GM12878 (cell line): ENCODE results near the gene ZNF215. TPM values are rescaled to one million over a fixed set of nuclear protein-coding genes. Genes with fewer than 3 reads are reported as not detected.

ENCODE experiments used
- ATAC-seq: fragments of 200-7000 bp; cut with Tn5 transposase; 3 replicates; pipeline ENCODE4 v1.9.1; 2020; ENCODE audit warnings: mild to moderate bottlenecking, moderate library complexity
- BruUV-seq: library from RNA; stranded (reverse); fragments of 400-500 nt; replicated peaks from 2 replicates; lab custom pipeline; 2021; lab: Mats Ljungman, UMichigan
- CTCF ChIA-PET: fragments of 300-600 bp; sonication (Branson Sonifier 250); formaldehyde crosslinking; extraction: SDS; loops from one replicate; lab custom pipeline; 2021; ENCODE audit warnings: inconsistent platforms; lab: Yijun Ruan, JAX
- POLR2A ChIA-PET: fragments of 350-600 bp; formaldehyde crosslinking; extraction: SDS; loops from one replicate; lab custom pipeline; 2021; ENCODE audit warnings: inconsistent platforms; lab: Charles Lee
- RAD21 ChIA-PET: fragments of 300-600 bp; sonication (Branson Sonifier 250); formaldehyde crosslinking; loops from one replicate; lab custom pipeline; 2023; ENCODE audit warnings: antibody characterized with exemption; ENCODE audit not compliant: unreplicated experiment; lab: Charles Lee
- SMC1A ChIA-PET: fragments of 300-600 bp; sonication (Branson Sonifier 250); formaldehyde crosslinking; loops from one replicate; lab custom pipeline; 2023; ENCODE audit not compliant: unreplicated experiment, uncharacterized antibody; lab: Charles Lee
- DNase-seq: peaks from one replicate; pipeline ENCODE4 v3.0.0-alpha.2; 2011; ENCODE audit warnings: low read depth, low spot score
- FAIRE-seq: peaks from 3 replicates; lab custom pipeline; 2011; peaks lifted over from hg19 to GRCh38; lab: Jason Lieb, UNC
- H2AFZ ChIP-seq: 2 replicates; pipeline ENCODE4 v1.6.0; 2011; ENCODE audit warnings: low read depth, low read length, control low read depth; ENCODE audit not compliant: control insufficient read depth
- H3K27ac ChIP-seq: 2 replicates; pipeline ENCODE4 v1.5.1; 2011; ENCODE audit warnings: control low read depth; ENCODE audit not compliant: control insufficient read depth, insufficient read depth
- H3K27me3 ChIP-seq, 2 experiments: replicated peaks in 1 of 2; 2 replicates each; pipeline versions ENCODE4 v1.6.0 to v1.6.1; 2011; ENCODE audit warnings: low read length in 1 of 2; ENCODE audit not compliant: control insufficient read depth in 2 of 2, insufficient read depth in 2 of 2
- H3K36me3 ChIP-seq, 2 experiments: 2 replicates each; pipeline ENCODE4 v1.5.1; 2011; ENCODE audit warnings: low read length in 1 of 2; ENCODE audit not compliant: control insufficient read depth in 2 of 2, insufficient read depth in 2 of 2
- H3K4me1 ChIP-seq: 2 replicates; pipeline ENCODE4 v1.6.1; 2011; ENCODE audit warnings: mild to moderate bottlenecking, low read length, moderate library complexity, mixed read lengths; ENCODE audit not compliant: control insufficient read depth, insufficient read depth
- H3K4me2 ChIP-seq: 2 replicates; pipeline ENCODE4 v1.6.0; 2011; ENCODE audit warnings: control low read depth; ENCODE audit not compliant: control insufficient read depth, insufficient read depth
- H3K4me3 ChIP-seq: fragments of 200-600 bp; sonication (generic); 2 replicates; pipeline ENCODE4 v1.5.1; 2016
- H3K79me2 ChIP-seq: 2 replicates; pipeline ENCODE4 v1.6.0; 2011; ENCODE audit warnings: low read length; ENCODE audit not compliant: control insufficient read depth, insufficient read depth
- H3K9ac ChIP-seq: 2 replicates; pipeline ENCODE4 v1.8.0; 2011; ENCODE audit warnings: low read length, control low read depth, mixed read lengths; ENCODE audit not compliant: control insufficient read depth, insufficient read depth
- H3K9me3 ChIP-seq: replicated peaks from 3 replicates; pipeline ENCODE4 v1.5.1; 2011; ENCODE audit warnings: mild to moderate bottlenecking, low read length; ENCODE audit not compliant: control insufficient read depth, insufficient read depth
- H4K20me1 ChIP-seq: 2 replicates; pipeline ENCODE4 v1.6.0; 2011; ENCODE audit not compliant: control insufficient read depth, insufficient read depth
- BCL3 ChIP-seq: IDR thresholded peaks from 2 replicates; pipeline ENCODE4 v1.6.1; 2011; ENCODE audit warnings: borderline replicate concordance, low read depth, mild to moderate bottlenecking, moderate library complexity, low read length; ENCODE audit not compliant: insufficient read depth, poor library complexity, severe bottlenecking
- E2F8 ChIP-seq: fragments of 450-650 bp; IDR thresholded peaks from 2 replicates; pipeline ENCODE4 v1.6.1; 2018; ENCODE audit warnings: mild to moderate bottlenecking, low read depth, moderate library complexity; ENCODE audit not compliant: partially characterized antibody
- IKZF1 ChIP-seq: fragments of 450-650 bp; conservative IDR thresholded peaks from 2 replicates; pipeline ENCODE4 v1.6.1; 2017; ENCODE audit warnings: antibody characterized with exemption, mild to moderate bottlenecking
- KLF5 ChIP-seq: fragments of 450-650 bp; IDR thresholded peaks from 2 replicates; pipeline ENCODE4 v1.6.1; 2014; ENCODE audit warnings: mild to moderate bottlenecking; ENCODE audit not compliant: partially characterized antibody
- MEF2B ChIP-seq: fragments of 450-650 bp; IDR thresholded peaks from 2 replicates; pipeline ENCODE4 v1.6.1; 2018; ENCODE audit warnings: mild to moderate bottlenecking, moderate library complexity; ENCODE audit not compliant: partially characterized antibody, poor library complexity, severe bottlenecking
- PAX5 ChIP-seq: IDR thresholded peaks from 2 replicates; pipeline ENCODE4 v1.6.1; 2011; ENCODE audit warnings: low read depth, low read length, borderline replicate concordance
- PRDM15 ChIP-seq: fragments of 450-650 bp; formaldehyde crosslinking; IDR thresholded peaks from 2 replicates; pipeline ENCODE4 v1.4.0; 2020; ENCODE audit warnings: mild to moderate bottlenecking, moderate library complexity
- TBL1XR1 ChIP-seq: IDR thresholded peaks from 2 replicates; pipeline ENCODE4 v1.6.1; 2012; ENCODE audit warnings: low read depth, low read length, improper control_type of control experiment
- WGBS: methylation state at CpG from one replicate; pipeline ENCODE4 v1.1.6; 2016; ENCODE audit warnings: low lambda C conversion rate; ENCODE audit not compliant: insufficient replicate concordance, insufficient coverage; ENCODE audit errors: missing lambda C conversion rate; 5-methylcytosine and 5-hydroxymethylcytosine counted together
- in situ Hi-C: fragments of 300-500 bp; cut with MboI; formaldehyde crosslinking; loops from 9 replicates; pipeline ENCODE4 v1.14.3; 2018; ENCODE audit warnings: mixed read lengths
- intact Hi-C: fragments of 100-400 bp; cut with micrococcal nuclease; formaldehyde crosslinking; loops from one replicate; pipeline ENCODE4 v1.14.2; 2022; ENCODE audit not compliant: unreplicated experiment
- polyA plus RNA-seq, 11 experiments: library from polyadenylated mRNA; depleted of rRNA in 4 of 11; unstranded in 6 of 11; stranded (reverse) in 5 of 11; fragments of >200 nt; fragmentation: Nextera tagmentation in 4 of 11; fragmentation: Illumina TruSeq in 1 of 11; extraction: Ambion mirVana in 4 of 11; extraction: Trizol in 1 of 11; gene quantifications; 1 replicate in 1 of 11; 2 replicates in 10 of 11; pipeline versions ENCODE4 v1.2.1 to v1.2.3, GENCODE V29; 2011 to 2016; ENCODE audit warnings: inconsistent platforms in 2 of 11, missing spikeins in 2 of 11, low read depth in 1 of 11
- total RNA-seq, 4 experiments: library from RNA; depleted of rRNA in 3 of 4; stranded (reverse); fragments of >200 nt in 3 of 4; fragmentation: Illumina TruSeq in 1 of 4; extraction: Trizol in 1 of 4; gene quantifications; 2 replicates each; pipeline versions ENCODE4 v1.2.1 to v1.2.3, GENCODE V29; 2013 to 2021

Gene ZNF215
- total and polyA plus RNA-seq, 10 of the 15 experiments (the other 5 are each of a cell fraction or from before 2014, with no cell fraction given) = 1.5 to 3.7 (median 2.3) TPM

GRCh38 chr11:6888830-6889229 lies 37.4 kb upstream of the ZNF215 start:
- no peaks in the 10 kb centered on the region for H3K79me2 ChIP-seq
- H3K9me3 ChIP-seq = no peaks in the 10 kb centered on the region
- H3K9ac ChIP-seq = no peak overlapping the region
- in situ Hi-C loops = no loop called here
- H3K4me2 ChIP-seq = no peak overlapping the region
- H4K20me1 ChIP-seq = no peaks in the 10 kb centered on the region
- ChIA-PET RAD21 (no interaction called here), POLR2A (no interaction called here), CTCF (interaction anchor here (1.4 kb wide), 1 partner anchor 12 kb away, joined by 4 read pairs; no protein-coding TSS in a partner anchor), SMC1A (interaction anchor here (0.8 kb wide), 1 partner anchor 10 kb away, joined by 3 read pairs; no protein-coding TSS in a partner anchor)
- H3K27me3 ChIP-seq = no peaks in the 10 kb centered on the region
- no peak overlapping the region for H3K27ac ChIP-seq
- no peak for ATAC-seq
- H3K4me1 ChIP-seq = no peaks in the 10 kb centered on the region
- H2AFZ ChIP-seq = no peak overlapping the region
- intact Hi-C loops = no loop called here
- TF ChIP-seq PAX5 = no peak
- BruUV-seq = no TSS peak
- no peak overlapping the region for H3K4me3 ChIP-seq
- DNase-seq = no peak
- H3K36me3 ChIP-seq = no peaks in the 10 kb centered on the region
- 28% methylated on average over 4 of the region's 4 CpGs for WGBS
- no peak for FAIRE-seq

GRCh38 chr11:6889835-6890234 lies 36.4 kb upstream of the ZNF215 start:
- intact Hi-C loops = no loop called here
- Histone ChIP-seq H3K27ac (no peak overlapping the region), H3K4me1 (no peaks in the 10 kb centered on the region), H4K20me1 (no peaks in the 10 kb centered on the region), H3K4me3 (no peak overlapping the region), H3K27me3 (no peaks in the 10 kb centered on the region), H3K79me2 (no peaks in the 10 kb centered on the region), H3K36me3 (no peaks in the 10 kb centered on the region), H3K9me3 (no peaks in the 10 kb centered on the region), H3K4me2 (no peak overlapping the region), H2AFZ (no peak overlapping the region), H3K9ac (no peak overlapping the region)
- WGBS = 0% methylated on average over 1 of the region's 1 CpG
- CTCF ChIA-PET = interaction anchor here (1.4 kb wide), 1 partner anchor 11 kb away, joined by 4 read pairs; no protein-coding TSS in a partner anchor
- SMC1A ChIA-PET = interaction anchor here (0.6 to 0.8 kb wide), 3 partner anchors 9 to 1160 kb away, joined by 3 read pairs; no protein-coding TSS in a partner anchor
- FAIRE-seq = no peak
- in situ Hi-C loops = no loop called here
- POLR2A ChIA-PET = no interaction called here
- DNase-seq = no peak
- peak; percentile 45; the same call in 2 of the 3 replicates for ATAC-seq
- RAD21 ChIA-PET = no interaction called here
- BruUV-seq = no TSS peak
- no peak for TF ChIP-seq PRDM15
- no peak for TF ChIP-seq E2F8
- TF ChIP-seq MEF2B = no peak
- no peak for TF ChIP-seq IKZF1
- no peak for TF ChIP-seq KLF5
- TF ChIP-seq BCL3 = no peak
- no peak for TF ChIP-seq TBL1XR1
